MM.1S (cell line): ENCODE results near the gene NIPSNAP2.
"Not testable (repeated sequence)": the region's sequence is repeated elsewhere in the genome, so short reads cannot be mapped to it uniquely, and the experiment has no call there.

Experiments used
- CTCF ChIP-seq: fragments of 300-600 bp; sonication (generic); IDR thresholded peaks from 2 replicates; pipeline ENCODE4 v1.5.1; 2016; ENCODE audit warnings: antibody characterized with exemption, low read length, mixed read lengths
- EZH2 ChIP-seq: fragments of 300-600 bp; sonication (generic); optimal IDR thresholded peaks from 2 replicates; pipeline ENCODE3; 2017; ENCODE audit warnings: low read depth, mild to moderate bottlenecking, antibody characterized with exemption, low read length, mixed read lengths
- EZH2phosphoT487 ChIP-seq: fragments of 300-600 bp; sonication (generic); IDR thresholded peaks from 2 replicates; pipeline ENCODE4 v1.6.1; 2018; ENCODE audit warnings: antibody characterized with exemption, low read length

DNA sequence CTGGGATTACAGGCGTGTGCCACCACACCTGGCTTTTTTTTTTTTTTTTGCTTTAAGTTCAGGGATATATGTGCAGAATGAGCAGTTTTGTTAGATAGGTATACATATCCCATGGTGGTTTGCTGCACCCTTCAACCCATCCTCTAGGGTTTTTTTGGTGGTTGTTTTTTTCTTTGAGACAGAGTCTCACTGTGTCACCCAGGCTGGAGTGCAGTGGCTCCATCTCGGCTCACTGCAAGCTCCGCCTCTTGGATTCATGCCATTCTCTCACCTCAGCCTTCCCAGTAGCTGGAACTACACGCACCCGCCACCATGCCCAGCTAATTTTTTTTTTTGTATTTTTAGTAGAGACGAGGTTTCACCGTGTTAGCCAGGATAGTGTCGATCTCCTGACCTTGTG is 84.4 kb downstream of the NIPSNAP2 start:
- not testable (repeated sequence) for TF ChIP-seq EZH2, CTCF, EZH2phosphoT487
